ENCODE results near the gene SCNM1. TPM values are rescaled to one million over a fixed set of nuclear protein-coding genes. Genes with fewer than 3 reads are reported as not detected.

The SCNM1 gene
- total and polyA plus RNA-seq, 9 of the 15 experiments (the other 6 are each of a cell fraction or from before 2014, with no cell fraction given): 17.2 to 204 (median 63.0) TPM

DNA sequence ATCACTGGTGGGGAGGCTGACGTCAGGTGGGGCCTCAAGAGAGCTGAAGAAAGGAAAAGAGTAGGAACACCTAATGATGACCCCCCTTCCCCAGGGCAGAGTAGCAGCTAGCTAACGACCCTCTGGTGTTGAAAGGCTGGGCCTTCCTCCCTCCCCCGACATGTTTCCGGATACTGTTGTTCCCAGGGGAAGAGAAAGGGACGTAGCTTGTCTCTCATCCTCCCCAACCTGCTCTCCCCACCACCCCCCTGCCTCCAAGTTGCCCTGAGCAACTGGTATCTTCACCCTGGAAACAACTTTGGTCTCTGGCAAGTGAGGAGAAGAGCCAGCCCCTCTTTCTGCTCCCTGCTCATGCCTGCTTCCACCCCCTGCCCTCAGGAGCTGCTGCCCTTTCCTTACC, 22.0 kb upstream of the SCNM1 start:
- Histone ChIP-seq H3K4me2 (ENCODE audit: insufficient read depth, low read length) (no peak overlapping the region), H3K27ac (ENCODE audit: extremely low read depth, low read depth, low read length) (no peak overlapping the region), H3K4me3 (no peak overlapping the region), H2AFZ (ENCODE audit: low read depth, low read length) (no peak overlapping the region), H3K36me3 (ENCODE audit: control insufficient read depth, insufficient read depth, low read length) (no peaks in the 10 kb centered on the region), H3K27me3 (ENCODE audit: control insufficient read depth in 2 of 2, insufficient read depth in 2 of 2, low read length in 2 of 2) (no peaks in the 10 kb centered on the region), H3K9ac (ENCODE audit: insufficient read depth in 1 of 2, low read depth in 2 of 2, low read length in 2 of 2) (no peak overlapping the region), H3K79me2 (ENCODE audit: control insufficient read depth, insufficient read depth, low read length) (no peaks in the 10 kb centered on the region), H4K20me1 (replicated peaks; ENCODE audit: control insufficient read depth, insufficient read depth, low read length) (no peaks in the 10 kb centered on the region; the same call in 1 of the 2 replicates), H3K4me1 (replicated peaks in 1 of 2; ENCODE audit: control insufficient read depth in 2 of 2, insufficient read depth in 2 of 2, low read length in 2 of 2) (peaks cover 20 to 46% of the 10 kb centered on the region in 2 experiments; a peak in 4 of 5 replicates), H3K9me3 (replicated peaks; ENCODE audit: control insufficient read depth, insufficient read depth, low read depth, low read length) (no peaks in the 10 kb centered on the region), H3K9me1 (ENCODE audit: control insufficient read depth, insufficient read depth, low read length) (no peaks in the 10 kb centered on the region)
- DNase-seq (ENCODE audit: extremely low read depth in 1 of 4, low spot score in 3 of 4): no peak
- ChIA-PET POLR2A (interaction anchor here (0.5 to 1.7 kb wide), 4 partner anchors 13 to 162 kb away, joined by 3 to 6 read pairs (median 4); partner anchors contain the start of genes ANXA9 and LYSMD1), CTCF (ENCODE audit: low intra/inter-chr PET ratio) (no interaction called here)
- no TSS peak for BruUV-seq (replicated peaks)
- no peak for ATAC-seq
- no peak for FAIRE-seq
- intact Hi-C loops (cut with micrococcal nuclease) (no loop called here), in situ Hi-C loops (cut with MboI) (no loop called here)
- WGBS (ENCODE audit: insufficient coverage, low coverage, missing lambda C conversion rate): 23% methylated on average over 2 of the region's 5 CpGs
- TF ChIP-seq SRSF3 (IDR thresholded peaks at IDR 0.05; ENCODE audit: insufficient read depth, low read length) (no peak), GTF2A2 (tag; IDR thresholded peaks at IDR 0.05) (no peak), DMBX1 (CRISPR knock-in tag; IDR thresholded peaks at IDR 0.05; ENCODE audit: borderline replicate concordance) (no peak), CSDE1 (IDR thresholded peaks at IDR 0.05) (no peak), ZNF354B (CRISPR knock-in tag; IDR thresholded peaks at IDR 0.05) (no peak), ZBTB17 (CRISPR knock-in tag; IDR thresholded peaks at IDR 0.05) (no peak), KDM2B (CRISPR knock-in tag; IDR thresholded peaks at IDR 0.05) (no peak), ZNF212 (CRISPR knock-in tag; IDR thresholded peaks at IDR 0.05) (no peak), HNRNPH1 (optimal IDR thresholded peaks at IDR 0.05; ENCODE audit: low read depth, low read length) (no peak), ZBTB7A (IDR thresholded peaks at IDR 0.05; ENCODE audit: borderline replicate concordance, control insufficient read depth, low read depth, low read length) (no peak), SREBF1 (IDR thresholded peaks at IDR 0.05; ENCODE audit: borderline replicate concordance, low read depth, low read length) (no peak), CTBP1 (IDR thresholded peaks at IDR 0.05; ENCODE audit: borderline replicate concordance) (no peak), DACH1 (IDR thresholded peaks at IDR 0.05; ENCODE audit: partially characterized antibody) (no peak)
- TF ChIP-seq, protein P1, sequence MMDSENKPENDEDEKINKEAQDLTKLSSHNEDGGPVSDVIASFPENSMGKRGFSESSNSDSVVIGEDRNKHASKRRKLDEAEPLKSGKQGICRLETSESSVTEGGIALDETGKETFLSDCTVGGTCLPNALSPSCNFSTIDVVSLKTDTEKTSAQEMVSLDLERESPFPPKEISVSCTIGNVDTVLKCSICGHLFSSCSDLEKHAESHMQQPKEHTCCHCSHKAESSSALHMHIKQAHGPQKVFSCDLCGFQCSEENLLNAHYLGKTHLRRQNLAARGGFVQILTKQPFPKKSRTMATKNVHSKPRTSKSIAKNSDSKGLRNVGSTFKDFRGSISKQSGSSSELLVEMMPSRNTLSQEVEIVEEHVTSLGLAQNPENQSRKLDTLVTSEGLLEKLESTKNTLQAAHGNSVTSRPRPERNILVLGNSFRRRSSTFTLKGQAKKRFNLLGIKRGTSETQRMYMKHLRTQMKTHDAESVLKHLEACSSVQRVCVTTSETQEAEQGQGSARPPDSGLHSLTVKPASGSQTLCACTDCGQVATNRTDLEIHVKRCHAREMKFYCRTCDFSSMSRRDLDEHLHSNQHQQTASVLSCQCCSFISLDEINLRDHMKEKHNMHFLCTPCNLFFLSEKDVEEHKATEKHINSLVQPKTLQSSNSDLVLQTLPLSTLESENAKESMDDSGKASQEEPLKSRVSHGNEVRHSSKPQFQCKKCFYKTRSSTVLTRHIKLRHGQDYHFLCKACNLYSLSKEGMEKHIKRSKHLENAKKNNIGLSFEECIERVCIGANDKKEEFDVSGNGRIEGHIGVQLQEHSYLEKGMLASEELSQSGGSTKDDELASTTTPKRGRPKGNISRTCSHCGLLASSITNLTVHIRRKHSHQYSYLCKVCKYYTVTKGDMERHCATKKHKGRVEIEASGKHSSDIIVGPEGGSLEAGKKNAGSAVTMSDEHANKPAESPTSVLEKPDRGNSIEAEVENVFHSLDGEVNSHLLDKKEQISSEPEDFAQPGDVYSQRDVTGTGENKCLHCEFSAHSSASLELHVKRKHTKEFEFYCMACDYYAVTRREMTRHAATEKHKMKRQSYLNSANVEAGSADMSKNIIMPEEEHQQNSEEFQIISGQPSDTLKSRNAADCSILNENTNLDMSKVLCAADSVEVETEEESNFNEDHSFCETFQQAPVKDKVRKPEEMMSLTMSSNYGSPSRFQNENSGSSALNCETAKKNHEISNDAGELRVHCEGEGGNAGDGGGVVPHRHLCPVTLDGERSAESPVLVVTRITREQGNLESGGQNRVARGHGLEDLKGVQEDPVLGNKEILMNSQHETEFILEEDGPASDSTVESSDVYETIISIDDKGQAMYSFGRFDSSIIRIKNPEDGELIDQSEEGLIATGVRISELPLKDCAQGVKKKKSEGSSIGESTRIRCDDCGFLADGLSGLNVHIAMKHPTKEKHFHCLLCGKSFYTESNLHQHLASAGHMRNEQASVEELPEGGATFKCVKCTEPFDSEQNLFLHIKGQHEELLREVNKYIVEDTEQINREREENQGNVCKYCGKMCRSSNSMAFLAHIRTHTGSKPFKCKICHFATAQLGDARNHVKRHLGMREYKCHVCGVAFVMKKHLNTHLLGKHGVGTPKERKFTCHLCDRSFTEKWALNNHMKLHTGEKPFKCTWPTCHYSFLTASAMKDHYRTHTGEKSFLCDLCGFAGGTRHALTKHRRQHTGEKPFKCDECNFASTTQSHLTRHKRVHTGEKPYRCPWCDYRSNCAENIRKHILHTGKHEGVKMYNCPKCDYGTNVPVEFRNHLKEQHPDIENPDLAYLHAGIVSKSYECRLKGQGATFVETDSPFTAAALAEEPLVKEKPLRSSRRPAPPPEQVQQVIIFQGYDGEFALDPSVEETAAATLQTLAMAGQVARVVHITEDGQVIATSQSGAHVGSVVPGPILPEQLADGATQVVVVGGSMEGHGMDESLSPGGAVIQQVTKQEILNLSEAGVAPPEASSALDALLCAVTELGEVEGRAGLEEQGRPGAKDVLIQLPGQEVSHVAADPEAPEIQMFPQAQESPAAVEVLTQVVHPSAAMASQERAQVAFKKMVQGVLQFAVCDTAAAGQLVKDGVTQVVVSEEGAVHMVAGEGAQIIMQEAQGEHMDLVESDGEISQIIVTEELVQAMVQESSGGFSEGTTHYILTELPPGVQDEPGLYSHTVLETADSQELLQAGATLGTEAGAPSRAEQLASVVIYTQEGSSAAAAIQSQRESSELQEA (IDR thresholded peaks at IDR 0.05; ENCODE audit: low read depth): no peak
- TF ChIP-seq, protein P2, sequence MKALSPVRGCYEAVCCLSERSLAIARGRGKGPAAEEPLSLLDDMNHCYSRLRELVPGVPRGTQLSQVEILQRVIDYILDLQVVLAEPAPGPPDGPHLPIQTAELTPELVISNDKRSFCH (CRISPR knock-in tag; IDR thresholded peaks at IDR 0.05): no peak
- TF ChIP-seq, protein P2 (tag; IDR thresholded peaks at IDR 0.05): no peak
